IMR-90 (cell line): Measurements from ENCODE around the gene SERF2.

ENCODE experiments used
- BHLHE40 ChIP-seq: fragments of 150-350 bp; IDR thresholded peaks from 2 replicates; pipeline ENCODE4 v1.6.1; 2016; ENCODE audit warnings: mild to moderate bottlenecking, low read depth, low read length
- CEBPB ChIP-seq: IDR thresholded peaks from 2 replicates; pipeline ENCODE4 v1.6.1; 2012; ENCODE audit warnings: low read depth, low read length, improper control_type of control experiment
- CHD1 ChIP-seq: IDR thresholded peaks from 2 replicates; pipeline ENCODE4 v1.6.1; 2012; ENCODE audit warnings: low read depth, low read length, improper control_type of control experiment
- FOS ChIP-seq: fragments of 150-350 bp; IDR thresholded peaks from 2 replicates; pipeline ENCODE4 v1.6.1; 2016; ENCODE audit warnings: low read depth, low read length
- MAFK ChIP-seq: IDR thresholded peaks from 2 replicates; pipeline ENCODE4 v1.6.1; 2012; ENCODE audit warnings: low read depth, low read length, improper control_type of control experiment
- MXI1 ChIP-seq: IDR thresholded peaks from 2 replicates; pipeline ENCODE4 v1.6.1; 2012; ENCODE audit warnings: low read depth, mild to moderate bottlenecking, low read length, moderate library complexity, borderline replicate concordance
- POLR2A ChIP-seq: IDR thresholded peaks from 2 replicates; pipeline ENCODE4 v1.6.1; 2012; ENCODE audit warnings: mild to moderate bottlenecking, low read depth, low read length
- RAD21 ChIP-seq: IDR thresholded peaks from 2 replicates; pipeline ENCODE4 v1.6.1; 2012; ENCODE audit warnings: low read length, improper control_type of control experiment
- RCOR1 ChIP-seq: IDR thresholded peaks from 2 replicates; pipeline ENCODE4 v1.6.1; 2012; ENCODE audit warnings: mild to moderate bottlenecking, low read length, improper control_type of control experiment; ENCODE audit not compliant: insufficient replicate concordance
- RFX5 ChIP-seq: IDR thresholded peaks from 2 replicates; pipeline ENCODE4 v1.8.0; 2012; ENCODE audit warnings: low read depth, mild to moderate bottlenecking, low read length, moderate library complexity
- SMC3 ChIP-seq: fragments of 150-350 bp; IDR thresholded peaks from 2 replicates; pipeline ENCODE4 v1.6.1; 2016; ENCODE audit warnings: low read depth, mild to moderate bottlenecking, antibody characterized with exemption, low read length, moderate library complexity
- TF ChIP-seq, protein P1 (sequence below): conservative IDR thresholded peaks from 2 replicates; pipeline ENCODE4 v1.5.1; 2012; ENCODE audit warnings: mild to moderate bottlenecking, low read depth, low read length, improper control_type of control experiment
- TF ChIP-seq, protein P2 (sequence below): fragments of 150-350 bp; IDR thresholded peaks from 2 replicates; pipeline ENCODE4 v1.6.1; 2016; ENCODE audit warnings: low read depth, mild to moderate bottlenecking, low read length, moderate library complexity, borderline replicate concordance
- TF ChIP-seq, protein P3 (sequence below): fragments of 150-350 bp; IDR thresholded peaks from 2 replicates; pipeline ENCODE4 v1.6.1; 2017; ENCODE audit warnings: mild to moderate bottlenecking, antibody characterized with exemption, low read length, low read depth

DNA sequence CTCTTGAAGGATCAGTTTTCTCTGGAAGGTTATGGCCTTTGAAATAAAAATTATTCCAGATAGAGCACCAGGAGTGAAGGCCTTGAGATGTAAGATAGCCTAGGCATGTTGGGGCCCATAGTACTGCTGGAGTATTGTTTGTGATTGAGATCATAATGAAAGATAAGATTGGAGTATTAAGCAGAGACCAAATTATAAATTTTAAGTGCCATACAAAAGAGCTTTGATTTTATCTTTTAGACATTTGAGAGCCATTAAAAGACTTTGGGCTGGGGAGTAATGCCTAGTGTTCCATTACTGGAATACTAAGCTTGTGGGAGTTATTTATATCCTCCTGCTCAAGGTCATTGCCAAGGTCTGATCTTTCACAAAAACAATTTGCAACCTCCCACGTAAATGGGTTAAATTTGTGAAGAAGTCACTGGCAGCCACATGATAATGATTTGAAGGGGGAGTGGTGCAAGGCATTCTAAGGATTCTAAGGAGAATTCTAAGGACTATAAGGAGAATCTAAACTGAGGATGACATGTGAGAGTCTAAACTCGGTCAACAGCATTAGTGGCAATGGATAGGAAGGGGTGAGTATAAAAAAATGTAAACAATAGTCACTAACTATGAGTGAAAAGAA is 28.2 kb upstream of the SERF2 start:
- TF ChIP-seq POLR2A (no peak), RCOR1 (no peak), FOS (no peak), BHLHE40 (no peak), RAD21 (no peak), MXI1 (no peak), CHD1 (no peak), SMC3 (no peak), MAFK (no peak), RFX5 (no peak), CEBPB (no peak)
- TF ChIP-seq, protein P1, sequence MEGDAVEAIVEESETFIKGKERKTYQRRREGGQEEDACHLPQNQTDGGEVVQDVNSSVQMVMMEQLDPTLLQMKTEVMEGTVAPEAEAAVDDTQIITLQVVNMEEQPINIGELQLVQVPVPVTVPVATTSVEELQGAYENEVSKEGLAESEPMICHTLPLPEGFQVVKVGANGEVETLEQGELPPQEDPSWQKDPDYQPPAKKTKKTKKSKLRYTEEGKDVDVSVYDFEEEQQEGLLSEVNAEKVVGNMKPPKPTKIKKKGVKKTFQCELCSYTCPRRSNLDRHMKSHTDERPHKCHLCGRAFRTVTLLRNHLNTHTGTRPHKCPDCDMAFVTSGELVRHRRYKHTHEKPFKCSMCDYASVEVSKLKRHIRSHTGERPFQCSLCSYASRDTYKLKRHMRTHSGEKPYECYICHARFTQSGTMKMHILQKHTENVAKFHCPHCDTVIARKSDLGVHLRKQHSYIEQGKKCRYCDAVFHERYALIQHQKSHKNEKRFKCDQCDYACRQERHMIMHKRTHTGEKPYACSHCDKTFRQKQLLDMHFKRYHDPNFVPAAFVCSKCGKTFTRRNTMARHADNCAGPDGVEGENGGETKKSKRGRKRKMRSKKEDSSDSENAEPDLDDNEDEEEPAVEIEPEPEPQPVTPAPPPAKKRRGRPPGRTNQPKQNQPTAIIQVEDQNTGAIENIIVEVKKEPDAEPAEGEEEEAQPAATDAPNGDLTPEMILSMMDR, result no peak
- TF ChIP-seq, protein P2, sequence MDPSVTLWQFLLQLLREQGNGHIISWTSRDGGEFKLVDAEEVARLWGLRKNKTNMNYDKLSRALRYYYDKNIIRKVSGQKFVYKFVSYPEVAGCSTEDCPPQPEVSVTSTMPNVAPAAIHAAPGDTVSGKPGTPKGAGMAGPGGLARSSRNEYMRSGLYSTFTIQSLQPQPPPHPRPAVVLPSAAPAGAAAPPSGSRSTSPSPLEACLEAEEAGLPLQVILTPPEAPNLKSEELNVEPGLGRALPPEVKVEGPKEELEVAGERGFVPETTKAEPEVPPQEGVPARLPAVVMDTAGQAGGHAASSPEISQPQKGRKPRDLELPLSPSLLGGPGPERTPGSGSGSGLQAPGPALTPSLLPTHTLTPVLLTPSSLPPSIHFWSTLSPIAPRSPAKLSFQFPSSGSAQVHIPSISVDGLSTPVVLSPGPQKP, result no peak
- TF ChIP-seq, protein P3, sequence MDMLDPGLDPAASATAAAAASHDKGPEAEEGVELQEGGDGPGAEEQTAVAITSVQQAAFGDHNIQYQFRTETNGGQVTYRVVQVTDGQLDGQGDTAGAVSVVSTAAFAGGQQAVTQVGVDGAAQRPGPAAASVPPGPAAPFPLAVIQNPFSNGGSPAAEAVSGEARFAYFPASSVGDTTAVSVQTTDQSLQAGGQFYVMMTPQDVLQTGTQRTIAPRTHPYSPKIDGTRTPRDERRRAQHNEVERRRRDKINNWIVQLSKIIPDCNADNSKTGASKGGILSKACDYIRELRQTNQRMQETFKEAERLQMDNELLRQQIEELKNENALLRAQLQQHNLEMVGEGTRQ, result no peak
